ENCODE measurements around the gene PPP1R9A.

The PPP1R9A gene

GRCh38 chr7:94874036-94874785 is 33.2 kb upstream of the PPP1R9A start:
- ATAC-seq: no peak

GRCh38 chr7:94875201-94875600 is 32.2 kb upstream of the PPP1R9A start:
- TF ChIP-seq ZFP3 (CRISPR knock-in tag; IDR thresholded peaks at IDR 0.05) (no peak), SNAI2 (CRISPR knock-in tag; IDR thresholded peaks at IDR 0.05) (no peak), ESRRG (CRISPR knock-in tag; IDR thresholded peaks at IDR 0.05) (no peak), ZFP30 (CRISPR knock-in tag; IDR thresholded peaks at IDR 0.05) (no peak), ZNF70 (CRISPR knock-in tag; IDR thresholded peaks at IDR 0.05) (no peak), POU6F1 (CRISPR knock-in tag; IDR thresholded peaks at IDR 0.05; ENCODE audit: borderline replicate concordance, low read depth) (no peak)
- no peak for ATAC-seq

More at GRCh38 chr7:94874036-94874785, 33.2 kb upstream of the PPP1R9A start:
- TF ChIP-seq ESRRG (CRISPR knock-in tag; IDR thresholded peaks at IDR 0.05) (no peak), SNAI2 (CRISPR knock-in tag; IDR thresholded peaks at IDR 0.05) (no peak), POU6F1 (CRISPR knock-in tag; IDR thresholded peaks at IDR 0.05; ENCODE audit: borderline replicate concordance, low read depth) (no peak), BACH2 (CRISPR knock-in tag; IDR thresholded peaks at IDR 0.05; ENCODE audit: borderline replicate concordance) (no peak), ZNF565 (CRISPR knock-in tag; conservative IDR thresholded peaks at IDR 0.05; ENCODE audit: low read depth) (no peak), ZFP30 (CRISPR knock-in tag; IDR thresholded peaks at IDR 0.05) (no peak), ZFP3 (CRISPR knock-in tag; IDR thresholded peaks at IDR 0.05) (no peak), TOX (CRISPR knock-in tag; IDR thresholded peaks at IDR 0.05; ENCODE audit: borderline replicate concordance) (no peak)
- TF ChIP-seq, protein P1, sequence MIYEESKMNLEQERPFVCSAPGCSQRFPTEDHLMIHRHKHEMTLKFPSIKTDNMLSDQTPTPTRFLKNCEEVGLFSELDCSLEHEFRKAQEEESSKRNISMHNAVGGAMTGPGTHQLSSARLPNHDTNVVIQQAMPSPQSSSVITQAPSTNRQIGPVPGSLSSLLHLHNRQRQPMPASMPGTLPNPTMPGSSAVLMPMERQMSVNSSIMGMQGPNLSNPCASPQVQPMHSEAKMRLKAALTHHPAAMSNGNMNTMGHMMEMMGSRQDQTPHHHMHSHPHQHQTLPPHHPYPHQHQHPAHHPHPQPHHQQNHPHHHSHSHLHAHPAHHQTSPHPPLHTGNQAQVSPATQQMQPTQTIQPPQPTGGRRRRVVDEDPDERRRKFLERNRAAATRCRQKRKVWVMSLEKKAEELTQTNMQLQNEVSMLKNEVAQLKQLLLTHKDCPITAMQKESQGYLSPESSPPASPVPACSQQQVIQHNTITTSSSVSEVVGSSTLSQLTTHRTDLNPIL (CRISPR knock-in tag; IDR thresholded peaks at IDR 0.05; ENCODE audit: low read depth): no peak

GRCh38 chr7:94877731-94878670 is 29.4 kb upstream of the PPP1R9A start:
- ATAC-seq: no peak
- no peak for TF ChIP-seq BACH2 (CRISPR knock-in tag; IDR thresholded peaks at IDR 0.05; ENCODE audit: borderline replicate concordance)
- no peak for TF ChIP-seq TCF4 (CRISPR knock-in tag; IDR thresholded peaks at IDR 0.05; ENCODE audit: borderline replicate concordance)
- TF ChIP-seq ZC3H10 (CRISPR knock-in tag; IDR thresholded peaks at IDR 0.05): no peak
- no peak for TF ChIP-seq ESRRG (CRISPR knock-in tag; IDR thresholded peaks at IDR 0.05)
- no peak for TF ChIP-seq CSDC2 (CRISPR knock-in tag; IDR thresholded peaks at IDR 0.05)

DNA sequence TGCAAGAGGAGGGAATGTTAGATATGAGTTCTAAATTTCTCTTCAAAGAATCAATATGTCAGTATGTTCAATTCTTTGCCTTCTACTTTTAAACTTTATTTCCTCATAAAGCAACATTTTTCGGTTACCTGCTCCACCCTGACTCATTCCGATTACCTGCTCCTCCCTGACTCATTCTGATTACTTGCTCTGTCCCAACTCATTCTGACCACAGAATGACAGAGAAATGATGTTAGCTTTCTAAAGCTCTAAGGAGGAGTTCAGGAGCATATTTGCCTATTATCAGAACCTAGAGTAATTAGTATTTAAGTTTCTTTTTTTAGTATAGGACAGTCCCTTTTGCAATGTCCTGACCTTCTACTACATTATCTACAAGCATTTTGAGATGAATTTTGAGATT is 24.5 kb upstream of the PPP1R9A start:
- no peak for ATAC-seq
- TF ChIP-seq BACH2 (CRISPR knock-in tag; IDR thresholded peaks at IDR 0.05; ENCODE audit: borderline replicate concordance) (no peak), CSRNP3 (CRISPR knock-in tag; IDR thresholded peaks at IDR 0.05) (no peak), RARB (CRISPR knock-in tag; IDR thresholded peaks at IDR 0.05) (no peak), ZFP30 (CRISPR knock-in tag; IDR thresholded peaks at IDR 0.05) (no peak)
- TF ChIP-seq, protein P2, sequence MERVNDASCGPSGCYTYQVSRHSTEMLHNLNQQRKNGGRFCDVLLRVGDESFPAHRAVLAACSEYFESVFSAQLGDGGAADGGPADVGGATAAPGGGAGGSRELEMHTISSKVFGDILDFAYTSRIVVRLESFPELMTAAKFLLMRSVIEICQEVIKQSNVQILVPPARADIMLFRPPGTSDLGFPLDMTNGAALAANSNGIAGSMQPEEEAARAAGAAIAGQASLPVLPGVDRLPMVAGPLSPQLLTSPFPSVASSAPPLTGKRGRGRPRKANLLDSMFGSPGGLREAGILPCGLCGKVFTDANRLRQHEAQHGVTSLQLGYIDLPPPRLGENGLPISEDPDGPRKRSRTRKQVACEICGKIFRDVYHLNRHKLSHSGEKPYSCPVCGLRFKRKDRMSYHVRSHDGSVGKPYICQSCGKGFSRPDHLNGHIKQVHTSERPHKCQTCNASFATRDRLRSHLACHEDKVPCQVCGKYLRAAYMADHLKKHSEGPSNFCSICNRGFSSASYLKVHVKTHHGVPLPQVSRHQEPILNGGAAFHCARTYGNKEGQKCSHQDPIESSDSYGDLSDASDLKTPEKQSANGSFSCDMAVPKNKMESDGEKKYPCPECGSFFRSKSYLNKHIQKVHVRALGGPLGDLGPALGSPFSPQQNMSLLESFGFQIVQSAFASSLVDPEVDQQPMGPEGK (CRISPR knock-in tag; IDR thresholded peaks at IDR 0.05; ENCODE audit: borderline replicate concordance): no peak

Measured in SK-N-SH treated with all-trans-retinoic acid at 6 μM for 48 hours (cell line).